ENCODE data around the gene TEX2. TPM values are rescaled to one million over a fixed set of nuclear protein-coding genes. Genes with fewer than 3 reads are reported as not detected.
"Not testable (repeated sequence)": the region's sequence is repeated elsewhere in the genome, so short reads cannot be mapped to it uniquely, and the experiment has no call there.

TEX2 gene
- total RNA-seq, 1 donor from 2014 or later, result 77.0 TPM

- DNase-seq (ENCODE audit: low spot score), result no peak
Measured at GRCh38 chr17:64240741-64241347, 22.2 kb downstream of the TEX2 start.

- DNase-seq (ENCODE audit: low spot score), result no peak
Measured at GRCh38 chr17:64240261-64240740, 22.8 kb downstream of the TEX2 start.

GRCh38 chr17:64238449-64238848 lies 24.6 kb downstream of the TEX2 start:
- DNase-seq (ENCODE audit: low spot score), result not testable (repeated sequence)

- no peak for DNase-seq (ENCODE audit: low spot score)
Measured at GRCh38 chr17:64236827-64237403, 26.1 kb downstream of the TEX2 start.

- DNase-seq (ENCODE audit: low spot score), result no peak
Measured at GRCh38 chr17:64234961-64235360, 28.1 kb downstream of the TEX2 start.

GRCh38 chr17:64232466-64233262 lies 30.4 kb downstream of the TEX2 start:
- no peak for DNase-seq (ENCODE audit: low spot score)

GRCh38 chr17:64231567-64232141 lies 31.4 kb downstream of the TEX2 start:
- no peak for DNase-seq (ENCODE audit: low spot score)

- DNase-seq (ENCODE audit: low spot score), result no peak
Measured at GRCh38 chr17:64230791-64231408, 32.2 kb downstream of the TEX2 start.

GRCh38 chr17:64229815-64230728 lies 33.0 kb downstream of the TEX2 start:
- no peak for DNase-seq (ENCODE audit: low spot score)

- DNase-seq (ENCODE audit: low spot score), result no peak
Measured at GRCh38 chr17:64226132-64226531, 36.9 kb downstream of the TEX2 start.

GRCh38 chr17:64225410-64225809 lies 37.6 kb downstream of the TEX2 start:
- no peak for DNase-seq (ENCODE audit: low spot score)

- DNase-seq (ENCODE audit: low spot score), result no peak
Measured at GRCh38 chr17:64223931-64224629, 39.0 kb downstream of the TEX2 start.

- no peak for DNase-seq (ENCODE audit: low spot score)
Measured at GRCh38 chr17:64223283-64223682, 39.8 kb downstream of the TEX2 start.

GRCh38 chr17:64221679-64222078 lies 41.4 kb downstream of the TEX2 start:
- no peak for DNase-seq (ENCODE audit: low spot score)

GRCh38 chr17:64220604-64221003 lies 42.5 kb downstream of the TEX2 start:
- not testable (repeated sequence) for DNase-seq (ENCODE audit: low spot score)

- DNase-seq (ENCODE audit: low spot score), result no peak
Measured at GRCh38 chr17:64219571-64219970, 43.5 kb downstream of the TEX2 start.

GRCh38 chr17:64218066-64218465 lies 45.0 kb downstream of the TEX2 start:
- DNase-seq (ENCODE audit: low spot score), result no peak

- no peak for DNase-seq (ENCODE audit: low spot score)
Measured at GRCh38 chr17:64217249-64217691, 45.8 kb downstream of the TEX2 start.

GRCh38 chr17:64216338-64217248 lies 46.5 kb downstream of the TEX2 start:
- no peak for DNase-seq (ENCODE audit: low spot score)

Data from mesenteric fat pad (tissue), 1 donor.